ENCODE data around the gene CDC73.
"Not testable (repeated sequence)": the region's sequence is repeated elsewhere in the genome, so short reads cannot be mapped to it uniquely, and the experiment has no call there.

The CDC73 gene

DNA sequence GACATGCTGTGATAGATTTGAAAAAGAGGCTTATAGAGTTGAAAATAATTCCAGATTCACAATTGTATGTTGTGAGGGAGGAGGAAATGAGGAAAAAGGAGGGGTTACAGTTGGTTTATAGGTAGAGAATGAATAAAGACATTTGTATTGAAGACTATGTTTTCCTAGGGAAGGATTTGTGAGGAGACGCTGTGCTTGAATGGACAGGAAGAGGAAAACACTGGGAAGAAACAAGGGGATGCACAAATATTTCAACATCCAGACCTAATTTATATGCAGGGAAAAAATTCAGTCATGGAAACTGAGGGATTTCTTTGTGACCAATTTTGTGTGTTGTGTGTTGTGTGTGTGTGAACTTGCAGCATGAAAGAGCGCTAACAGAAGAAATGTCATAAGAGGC lies 157.1 kb downstream of the CDC73 start:
- no peak for DNase-seq (ENCODE audit: low read depth)
- no peak overlapping the region for H3K4me3 ChIP-seq (ENCODE audit: low read depth, low read length)
- TF ChIP-seq, protein P1, sequence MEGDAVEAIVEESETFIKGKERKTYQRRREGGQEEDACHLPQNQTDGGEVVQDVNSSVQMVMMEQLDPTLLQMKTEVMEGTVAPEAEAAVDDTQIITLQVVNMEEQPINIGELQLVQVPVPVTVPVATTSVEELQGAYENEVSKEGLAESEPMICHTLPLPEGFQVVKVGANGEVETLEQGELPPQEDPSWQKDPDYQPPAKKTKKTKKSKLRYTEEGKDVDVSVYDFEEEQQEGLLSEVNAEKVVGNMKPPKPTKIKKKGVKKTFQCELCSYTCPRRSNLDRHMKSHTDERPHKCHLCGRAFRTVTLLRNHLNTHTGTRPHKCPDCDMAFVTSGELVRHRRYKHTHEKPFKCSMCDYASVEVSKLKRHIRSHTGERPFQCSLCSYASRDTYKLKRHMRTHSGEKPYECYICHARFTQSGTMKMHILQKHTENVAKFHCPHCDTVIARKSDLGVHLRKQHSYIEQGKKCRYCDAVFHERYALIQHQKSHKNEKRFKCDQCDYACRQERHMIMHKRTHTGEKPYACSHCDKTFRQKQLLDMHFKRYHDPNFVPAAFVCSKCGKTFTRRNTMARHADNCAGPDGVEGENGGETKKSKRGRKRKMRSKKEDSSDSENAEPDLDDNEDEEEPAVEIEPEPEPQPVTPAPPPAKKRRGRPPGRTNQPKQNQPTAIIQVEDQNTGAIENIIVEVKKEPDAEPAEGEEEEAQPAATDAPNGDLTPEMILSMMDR (conservative IDR thresholded peaks at IDR 0.05; ENCODE audit: low read depth, low read length) = no peak

DNA sequence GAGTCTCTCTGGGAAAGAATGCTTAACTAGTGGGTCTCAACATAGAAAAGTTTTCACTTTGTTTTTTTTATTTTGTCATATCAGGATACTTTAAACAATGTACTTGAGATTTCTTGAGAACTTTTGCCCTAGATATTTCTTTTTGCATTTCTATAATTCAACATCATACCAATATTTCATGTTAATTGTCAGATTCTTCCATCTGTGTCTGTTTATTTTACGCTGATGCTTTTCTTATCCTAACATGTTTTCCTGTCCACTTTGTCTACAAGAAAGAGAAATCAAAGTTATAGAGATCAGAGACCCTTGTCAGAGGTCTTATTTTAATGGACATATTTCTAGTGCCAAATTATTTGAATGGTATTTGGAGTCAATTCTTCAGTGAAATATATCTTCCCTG lies 160.1 kb downstream of the CDC73 start:
- TF ChIP-seq, protein P1 (conservative IDR thresholded peaks at IDR 0.05; ENCODE audit: low read depth, low read length) = no peak
- no peak for DNase-seq (ENCODE audit: low read depth)
- no peak overlapping the region for H3K4me3 ChIP-seq (ENCODE audit: low read depth, low read length)

DNA sequence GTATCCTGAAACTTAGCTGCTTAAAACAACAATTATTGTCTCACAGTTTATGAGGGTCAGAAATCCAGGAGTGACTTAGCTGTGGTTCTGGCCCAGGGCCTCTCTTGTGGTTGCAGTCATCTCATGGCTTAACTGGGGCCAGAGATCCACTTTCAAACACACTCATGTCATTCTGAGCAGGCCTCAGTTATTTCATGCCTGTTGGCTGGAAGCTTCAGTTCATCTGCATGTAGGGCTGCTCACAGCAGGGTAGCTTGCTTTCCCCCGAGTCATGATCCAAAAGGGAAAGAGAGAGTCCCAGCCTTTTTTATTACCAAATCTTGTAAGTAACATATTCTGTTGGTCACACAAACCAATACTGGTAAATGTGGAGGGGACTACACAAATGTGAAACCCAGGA lies 161.2 kb downstream of the CDC73 start:
- TF ChIP-seq, protein P1 (conservative IDR thresholded peaks at IDR 0.05; ENCODE audit: low read depth, low read length) = no peak

DNA sequence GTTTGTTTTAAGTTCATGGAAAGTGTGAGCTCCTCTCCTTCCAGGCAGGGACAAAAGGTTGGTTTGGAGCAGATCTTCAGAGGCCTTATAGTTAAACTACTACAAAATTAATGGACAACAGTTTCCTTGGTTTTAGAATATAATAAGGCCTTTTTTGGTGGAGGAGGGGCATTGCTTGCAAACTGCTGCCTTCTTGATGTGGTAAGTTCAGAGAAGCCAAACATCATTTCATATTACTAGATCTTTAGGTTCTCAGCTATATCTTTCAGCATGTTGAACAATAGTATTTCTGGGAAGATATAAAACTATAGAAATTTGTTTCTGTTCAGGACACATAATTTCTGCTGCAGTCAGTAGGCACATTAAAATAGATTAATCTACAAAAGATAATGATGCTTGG lies 162.4 kb downstream of the CDC73 start:
- DNase-seq (ENCODE audit: low read depth) = no peak
- TF ChIP-seq, protein P1 (conservative IDR thresholded peaks at IDR 0.05; ENCODE audit: low read depth, low read length) = no peak
- H3K4me3 ChIP-seq (ENCODE audit: low read depth, low read length) = no peak overlapping the region

More for the DNA sequence above, 161.2 kb downstream of the CDC73 start:
- DNase-seq (ENCODE audit: low read depth) = peak; percentile 76
- H3K4me3 ChIP-seq (ENCODE audit: low read depth, low read length) = no peak overlapping the region

DNA sequence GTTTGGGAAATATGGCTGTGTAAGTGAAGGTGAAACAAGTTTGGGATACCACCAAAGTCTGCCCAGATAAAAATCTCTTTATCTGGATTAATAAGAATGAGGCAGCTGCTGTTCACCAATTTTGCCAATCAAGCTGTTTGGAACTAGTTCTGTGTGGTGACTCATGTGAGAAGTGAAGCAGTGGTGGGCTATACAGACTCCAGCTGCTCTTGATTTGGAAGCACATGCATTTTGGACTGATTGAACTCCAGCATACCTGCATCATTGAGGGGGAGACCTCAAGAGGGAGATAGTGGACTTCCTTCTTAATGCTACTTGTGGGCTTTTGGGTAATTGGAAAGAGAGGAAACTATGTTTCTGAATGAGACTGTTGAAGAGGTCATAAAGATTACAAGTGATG lies 163.8 kb downstream of the CDC73 start:
- TF ChIP-seq, protein P1 (conservative IDR thresholded peaks at IDR 0.05; ENCODE audit: low read depth, low read length) = no peak
- peak; percentile 14 for DNase-seq (ENCODE audit: low read depth)
- H3K4me3 ChIP-seq (ENCODE audit: low read depth, low read length) = no peak overlapping the region

DNA sequence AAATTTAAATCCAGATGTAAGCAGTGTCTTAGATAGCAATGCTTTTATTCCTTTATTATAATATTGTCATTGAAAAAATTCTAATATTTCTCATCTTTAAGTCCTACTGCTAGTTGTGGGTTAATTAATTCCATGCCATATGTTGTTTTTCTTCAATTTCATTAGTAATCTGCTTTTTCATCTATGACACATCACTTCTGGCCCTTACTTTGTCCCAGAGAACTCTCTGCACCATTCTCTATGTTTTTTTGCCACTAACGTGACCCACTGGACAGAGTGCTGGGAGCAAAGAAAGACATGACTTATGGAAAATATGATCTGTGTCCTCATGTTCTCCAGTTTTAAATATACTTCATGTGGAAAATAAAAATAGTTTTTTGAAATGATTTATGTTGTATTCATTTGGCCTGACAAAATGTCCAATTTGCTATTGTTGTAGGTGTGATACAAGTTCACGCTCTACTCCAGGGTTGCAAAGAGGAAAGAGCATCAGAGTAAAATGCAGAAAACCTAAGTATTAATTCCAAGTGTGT lies 166.8 kb downstream of the CDC73 start:
- not testable (repeated sequence) for H3K4me3 ChIP-seq (ENCODE audit: low read depth, low read length)
- DNase-seq (ENCODE audit: low read depth) = peak; percentile 9

DNA sequence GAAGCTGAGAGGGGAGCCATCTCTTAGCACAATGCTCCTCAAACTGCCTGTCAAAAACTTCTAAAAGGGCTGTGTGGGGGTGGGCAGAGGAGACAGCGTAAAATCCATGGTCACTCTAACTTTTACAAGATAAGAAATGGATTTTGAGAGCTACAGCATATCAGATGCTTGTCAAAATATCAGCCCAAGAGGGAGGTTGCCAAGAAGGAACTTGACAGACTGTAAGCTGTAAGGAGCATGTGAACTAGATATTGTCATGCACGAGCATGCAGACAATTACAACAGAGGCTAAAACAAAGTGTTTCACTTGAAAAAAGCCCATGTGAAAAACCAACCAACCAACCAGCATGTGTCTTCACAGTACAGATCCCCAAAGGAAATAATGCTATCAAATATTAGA lies 171.9 kb downstream of the CDC73 start:
- H3K4me3 ChIP-seq (ENCODE audit: low read depth, low read length) = no peak overlapping the region
- DNase-seq (ENCODE audit: low read depth) = no peak
- TF ChIP-seq, protein P1 (conservative IDR thresholded peaks at IDR 0.05; ENCODE audit: low read depth, low read length) = no peak

All from choroid plexus epithelial cell (primary cell).